Endothelial cell (in vitro differentiated cells): ENCODE measurements around the gene GFOD1. TPM values are rescaled to one million over a fixed set of nuclear protein-coding genes. Genes with fewer than 3 reads are reported as not detected.
A peak's percentile ranks its signal among the peaks of the same experiment; 100 is the strongest.

ENCODE experiments used
- DNase-seq: peaks from one replicate; pipeline ENCODE4 v3.0.0; 2021; ENCODE audit warnings: low spot score
- H3K27ac Mint-ChIP-seq: one replicate; pipeline ENCODE4 v1.8.0; 2021; ENCODE audit warnings: mixed read lengths, inconsistent platforms; ENCODE audit not compliant: unreplicated experiment
- H3K27me3 Mint-ChIP-seq: one replicate; pipeline ENCODE4 v1.8.0; 2021; ENCODE audit warnings: mild to moderate bottlenecking, moderate library complexity, mixed read lengths, inconsistent platforms; ENCODE audit not compliant: unreplicated experiment
- H3K36me3 Mint-ChIP-seq: one replicate; pipeline ENCODE4 v1.8.0; 2021; ENCODE audit warnings: mild to moderate bottlenecking, low read depth, mixed read lengths, inconsistent platforms; ENCODE audit not compliant: unreplicated experiment
- H3K4me1 Mint-ChIP-seq: one replicate; pipeline ENCODE4 v1.8.0; 2021; ENCODE audit warnings: mild to moderate bottlenecking, mixed read lengths, inconsistent platforms; ENCODE audit not compliant: unreplicated experiment
- H3K4me3 Mint-ChIP-seq: one replicate; pipeline ENCODE4 v1.8.0; 2021; ENCODE audit warnings: mild to moderate bottlenecking, mixed read lengths, inconsistent platforms; ENCODE audit not compliant: unreplicated experiment
- H3K9me3 Mint-ChIP-seq: one replicate; pipeline ENCODE4 v1.8.0; 2021; ENCODE audit warnings: mixed read lengths, inconsistent platforms; ENCODE audit not compliant: unreplicated experiment
- total RNA-seq: library from RNA; stranded (reverse); fragmentation: NEBNext Ultra II Directional; extraction: Animal tissue kit (Norgen Biotek cat#: 25700); gene quantifications from one replicate; pipeline ENCODE4 v1.2.1, GENCODE V29; 2021; ENCODE audit not compliant: unreplicated experiment
- TF ChIP-seq, protein P1 (sequence below): fragments of 200-600 bp; sonication (generic); IDR thresholded peaks from one replicate; pipeline ENCODE4 v1.5.0; 2021; ENCODE audit warnings: antibody characterized with exemption; ENCODE audit not compliant: unreplicated experiment

Gene GFOD1
- total RNA-seq, 1 donor from 2014 or later, result 47.6 TPM

- Mint-ChIP-seq H3K27me3 (peaks cover 10% of the 10 kb centered on the region), H3K36me3 (no peaks in the 10 kb centered on the region), H3K4me3 (no peak overlapping the region), H3K4me1 (peaks cover 16% of the 10 kb centered on the region), H3K27ac (no peak overlapping the region), H3K9me3 (no peaks in the 10 kb centered on the region)
- TF ChIP-seq, protein P1, sequence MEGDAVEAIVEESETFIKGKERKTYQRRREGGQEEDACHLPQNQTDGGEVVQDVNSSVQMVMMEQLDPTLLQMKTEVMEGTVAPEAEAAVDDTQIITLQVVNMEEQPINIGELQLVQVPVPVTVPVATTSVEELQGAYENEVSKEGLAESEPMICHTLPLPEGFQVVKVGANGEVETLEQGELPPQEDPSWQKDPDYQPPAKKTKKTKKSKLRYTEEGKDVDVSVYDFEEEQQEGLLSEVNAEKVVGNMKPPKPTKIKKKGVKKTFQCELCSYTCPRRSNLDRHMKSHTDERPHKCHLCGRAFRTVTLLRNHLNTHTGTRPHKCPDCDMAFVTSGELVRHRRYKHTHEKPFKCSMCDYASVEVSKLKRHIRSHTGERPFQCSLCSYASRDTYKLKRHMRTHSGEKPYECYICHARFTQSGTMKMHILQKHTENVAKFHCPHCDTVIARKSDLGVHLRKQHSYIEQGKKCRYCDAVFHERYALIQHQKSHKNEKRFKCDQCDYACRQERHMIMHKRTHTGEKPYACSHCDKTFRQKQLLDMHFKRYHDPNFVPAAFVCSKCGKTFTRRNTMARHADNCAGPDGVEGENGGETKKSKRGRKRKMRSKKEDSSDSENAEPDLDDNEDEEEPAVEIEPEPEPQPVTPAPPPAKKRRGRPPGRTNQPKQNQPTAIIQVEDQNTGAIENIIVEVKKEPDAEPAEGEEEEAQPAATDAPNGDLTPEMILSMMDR, result no peak
- DNase-seq, result no peak
Measured at GRCh38 chr6:13491538-13491937, 4.1 kb upstream of the GFOD1 start.

GRCh38 chr6:13490402-13490801 lies 3.0 kb upstream of the GFOD1 start:
- no peak for DNase-seq
- TF ChIP-seq, protein P1, result no peak
- peaks cover 4% of the 10 kb centered on the region for H3K36me3 Mint-ChIP-seq
- H3K27me3 Mint-ChIP-seq, result peaks cover 13% of the 10 kb centered on the region
- H3K9me3 Mint-ChIP-seq, result no peaks in the 10 kb centered on the region
- H3K4me3 Mint-ChIP-seq, result peak overlapping the region; percentile 16
- H3K27ac Mint-ChIP-seq, result peak overlapping the region; percentile 58
- H3K4me1 Mint-ChIP-seq, result peaks cover 17% of the 10 kb centered on the region

GRCh38 chr6:13488896-13489237 lies 1.5 kb upstream of the GFOD1 start:
- Mint-ChIP-seq H3K36me3 (peaks cover 16% of the 10 kb centered on the region), H3K27me3 (peaks cover 13% of the 10 kb centered on the region), H3K4me3 (peak overlapping the region; percentile 75), H3K27ac (peak overlapping the region; percentile 15), H3K9me3 (no peaks in the 10 kb centered on the region), H3K4me1 (peaks cover 28% of the 10 kb centered on the region)
- no peak for DNase-seq
- TF ChIP-seq, protein P1, result no peak

GRCh38 chr6:13488015-13488895 lies 855 bp upstream of the GFOD1 start:
- TF ChIP-seq, protein P1, result no peak
- Mint-ChIP-seq H3K4me3 (peak overlapping the region; percentile 92), H3K9me3 (no peaks in the 10 kb centered on the region), H3K27ac (peak overlapping the region; percentile 15), H3K27me3 (peaks cover 13% of the 10 kb centered on the region), H3K36me3 (peaks cover 21% of the 10 kb centered on the region), H3K4me1 (peaks cover 35% of the 10 kb centered on the region)
- peak; percentile 52 for DNase-seq

DNA sequence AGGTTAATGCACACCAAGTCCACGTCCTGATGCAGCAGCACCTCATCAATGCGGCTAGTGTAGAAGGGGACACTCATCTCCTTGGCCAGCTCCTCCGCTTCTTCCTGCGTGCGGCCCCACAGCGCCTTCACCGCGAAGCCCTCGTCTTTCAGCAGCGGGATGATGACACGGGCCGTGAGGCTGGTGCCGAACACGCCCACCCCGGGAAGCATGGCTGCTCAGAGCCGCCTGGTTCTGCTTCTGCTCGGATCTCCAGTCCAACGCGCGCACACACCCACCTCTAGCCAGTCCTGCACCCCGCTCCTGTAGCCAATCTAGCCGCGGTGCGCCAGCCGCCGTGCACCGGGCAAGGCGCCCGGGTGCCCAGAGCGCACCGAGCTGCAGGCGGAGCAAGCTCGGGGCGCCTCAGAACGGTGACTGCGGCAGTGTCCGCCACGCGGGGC lies 700 bp downstream of the GFOD1 start:
- peak; percentile 51 for DNase-seq
- Mint-ChIP-seq H3K27ac (no peak overlapping the region), H3K4me3 (peak overlapping the region; percentile 99), H3K9me3 (no peaks in the 10 kb centered on the region), H3K27me3 (peaks cover 13% of the 10 kb centered on the region), H3K36me3 (peaks cover 25% of the 10 kb centered on the region), H3K4me1 (peaks cover 39% of the 10 kb centered on the region)
- TF ChIP-seq, protein P1, result no peak
